SU-DHL-6 (cell line): ENCODE data around the gene PSMB3.
"Not testable (repeated sequence)": the region's sequence is repeated elsewhere in the genome, so short reads cannot be mapped to it uniquely, and the experiment has no call there.

Source experiments
- H2AFZ ChIP-seq: fragments of 200-600 bp; sonication (generic); 2 replicates; pipeline ENCODE4 v1.6.1; 2014; ENCODE audit warnings: low read depth, mild to moderate bottlenecking, moderate library complexity, mixed read lengths, antibody characterized with exemption, low read length; ENCODE audit not compliant: severe bottlenecking
- H3F3A ChIP-seq: fragments of 200-600 bp; shearing (Covaris generic); 2 replicates; pipeline ENCODE4 v1.6.0; 2016; ENCODE audit warnings: antibody characterized with exemption, mild to moderate bottlenecking; ENCODE audit not compliant: insufficient read depth
- H3K27ac ChIP-seq: fragments of 200-600 bp; sonication (generic); 2 replicates; pipeline ENCODE4 v1.5.1; 2016; ENCODE audit warnings: low read depth, mild to moderate bottlenecking, low read length, moderate library complexity, mixed read lengths
- H3K27me3 ChIP-seq: fragments of 200-600 bp; sonication (generic), shearing (Covaris generic); 2 replicates; pipeline ENCODE4 v1.6.0; 2014; ENCODE audit warnings: mild to moderate bottlenecking, low read length
- H3K36me3 ChIP-seq: fragments of 200-600 bp; sonication (generic); 2 replicates; pipeline ENCODE4 v1.6.1; 2014; ENCODE audit warnings: mild to moderate bottlenecking, low read length, mixed read lengths
- H3K4me2 ChIP-seq: fragments of 300-600, 200-600 bp; shearing (Covaris generic), sonication (generic); 2 replicates; pipeline ENCODE4 v1.6.0; 2014; ENCODE audit warnings: low read length, low read depth, mild to moderate bottlenecking; ENCODE audit not compliant: poor library complexity, severe bottlenecking
- H3K4me3 ChIP-seq: fragments of 200-600 bp; sonication (generic); 2 replicates; pipeline ENCODE4 v1.5.1; 2014; ENCODE audit warnings: antibody characterized with exemption, low read length, mild to moderate bottlenecking, mixed read lengths; ENCODE audit not compliant: insufficient read depth, poor library complexity, severe bottlenecking
- H3K79me2 ChIP-seq: fragments of 200-600 bp; sonication (generic); 2 replicates; pipeline ENCODE4 v1.6.1; 2014; ENCODE audit warnings: mild to moderate bottlenecking, low read length, moderate library complexity; ENCODE audit not compliant: insufficient read depth
- H3K9ac ChIP-seq: fragments of 200-600 bp; sonication (generic); 2 replicates; pipeline ENCODE4 v1.7.0; 2014; ENCODE audit warnings: mild to moderate bottlenecking, low read length
- H3K9me2 ChIP-seq: fragments of 200-600 bp; sonication (generic); replicated peaks from 2 replicates; pipeline ENCODE4 v1.6.1; 2014; ENCODE audit warnings: low read length; ENCODE audit not compliant: insufficient read depth
- H3K9me3 ChIP-seq: fragments of 200-600 bp; sonication (generic); 2 replicates; pipeline ENCODE4 v1.6.1; 2014; ENCODE audit warnings: low read length, mixed read lengths; ENCODE audit not compliant: insufficient read depth
- H4K20me1 ChIP-seq: fragments of 200-600 bp; sonication (generic); 2 replicates; pipeline ENCODE4 v1.6.1; 2014; ENCODE audit warnings: low read depth, mild to moderate bottlenecking, antibody characterized with exemption, low read length, moderate library complexity, mixed read lengths
- EZH2phosphoT487 ChIP-seq: fragments of 200-600 bp; sonication (generic), shearing (Covaris generic); conservative IDR thresholded peaks from 2 replicates; pipeline ENCODE4 v1.6.1; 2018; ENCODE audit warnings: mild to moderate bottlenecking, antibody characterized with exemption, low read length, moderate library complexity, mixed read lengths
- TF ChIP-seq, protein P1 (sequence below): fragments of 200-600 bp; sonication (generic); IDR thresholded peaks from one replicate; pipeline ENCODE4 v1.5.1; 2017; ENCODE audit warnings: antibody characterized with exemption, mild to moderate bottlenecking, low read length, moderate library complexity; ENCODE audit not compliant: insufficient read depth, poor library complexity, severe bottlenecking

The PSMB3 gene

DNA sequence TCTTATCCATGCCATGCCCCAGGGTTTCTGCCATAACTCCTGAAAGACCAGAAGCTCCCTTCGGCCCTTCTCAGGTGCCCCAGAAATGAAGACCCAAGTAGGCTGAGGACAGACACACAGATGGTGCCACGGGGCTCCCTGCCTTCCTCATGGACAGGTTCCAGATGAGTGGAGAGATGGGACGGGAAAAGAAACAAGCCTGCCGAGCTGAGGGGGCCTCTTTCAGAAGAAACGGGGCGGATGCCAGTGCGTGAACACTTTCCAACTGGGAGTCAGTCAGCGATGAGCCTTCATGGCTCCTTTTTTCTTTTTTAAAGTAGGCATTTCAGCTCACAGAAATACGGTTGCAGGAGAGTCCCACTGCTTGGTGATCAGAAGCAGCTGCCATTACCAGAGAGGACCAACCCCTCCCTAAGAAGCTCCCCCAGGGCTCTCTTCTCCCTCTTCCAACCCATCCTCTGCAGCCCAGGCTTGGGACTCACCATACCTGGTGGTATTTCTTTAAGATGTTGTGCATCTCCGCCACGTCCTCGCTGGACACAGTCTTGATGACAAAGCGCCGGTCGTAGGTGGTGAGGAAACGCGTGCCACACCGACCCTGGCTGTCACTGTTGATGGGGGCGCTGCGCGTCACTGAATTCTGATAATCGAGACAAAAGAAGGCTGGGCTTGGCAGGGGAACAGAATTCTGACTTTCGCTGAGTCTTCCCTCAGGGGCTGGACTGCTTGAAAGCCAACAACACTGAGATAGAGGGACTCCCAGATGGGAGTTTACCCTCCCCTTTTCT, 27.6 kb downstream of the PSMB3 start:
- no peak for TF ChIP-seq EZH2phosphoT487
- Histone ChIP-seq H3K9ac (no peak overlapping the region), H3K27ac (no peak overlapping the region), H4K20me1 (no peaks in the 10 kb centered on the region), H2AFZ (no peak overlapping the region), H3K4me3 (no peak overlapping the region), H3K4me2 (no peak overlapping the region), H3K79me2 (no peaks in the 10 kb centered on the region), H3K36me3 (no peaks in the 10 kb centered on the region), H3K27me3 (no peaks in the 10 kb centered on the region), H3K9me2 (no peaks in the 10 kb centered on the region), H3F3A (no peaks in the 10 kb centered on the region), H3K9me3 (no peaks in the 10 kb centered on the region)

- Histone ChIP-seq H3K4me2 (no peak overlapping the region), H3K36me3 (no peaks in the 10 kb centered on the region)
Measured at GRCh38 chr17:38783227-38783626, 30.7 kb downstream of the PSMB3 start.

GRCh38 chr17:38786372-38786771, 33.8 kb downstream of the PSMB3 start:
- Histone ChIP-seq H3K27me3 (no peaks in the 10 kb centered on the region), H3F3A (no peaks in the 10 kb centered on the region), H3K36me3 (no peaks in the 10 kb centered on the region), H3K9me3 (no peaks in the 10 kb centered on the region), H4K20me1 (no peaks in the 10 kb centered on the region), H3K79me2 (no peaks in the 10 kb centered on the region), H2AFZ (no peak overlapping the region), H3K9ac (no peak overlapping the region), H3K4me2 (no peak overlapping the region), H3K27ac (no peak overlapping the region), H3K9me2 (no peaks in the 10 kb centered on the region), H3K4me3 (no peak overlapping the region)
- no peak for TF ChIP-seq EZH2phosphoT487
- TF ChIP-seq, protein P1, sequence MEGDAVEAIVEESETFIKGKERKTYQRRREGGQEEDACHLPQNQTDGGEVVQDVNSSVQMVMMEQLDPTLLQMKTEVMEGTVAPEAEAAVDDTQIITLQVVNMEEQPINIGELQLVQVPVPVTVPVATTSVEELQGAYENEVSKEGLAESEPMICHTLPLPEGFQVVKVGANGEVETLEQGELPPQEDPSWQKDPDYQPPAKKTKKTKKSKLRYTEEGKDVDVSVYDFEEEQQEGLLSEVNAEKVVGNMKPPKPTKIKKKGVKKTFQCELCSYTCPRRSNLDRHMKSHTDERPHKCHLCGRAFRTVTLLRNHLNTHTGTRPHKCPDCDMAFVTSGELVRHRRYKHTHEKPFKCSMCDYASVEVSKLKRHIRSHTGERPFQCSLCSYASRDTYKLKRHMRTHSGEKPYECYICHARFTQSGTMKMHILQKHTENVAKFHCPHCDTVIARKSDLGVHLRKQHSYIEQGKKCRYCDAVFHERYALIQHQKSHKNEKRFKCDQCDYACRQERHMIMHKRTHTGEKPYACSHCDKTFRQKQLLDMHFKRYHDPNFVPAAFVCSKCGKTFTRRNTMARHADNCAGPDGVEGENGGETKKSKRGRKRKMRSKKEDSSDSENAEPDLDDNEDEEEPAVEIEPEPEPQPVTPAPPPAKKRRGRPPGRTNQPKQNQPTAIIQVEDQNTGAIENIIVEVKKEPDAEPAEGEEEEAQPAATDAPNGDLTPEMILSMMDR = no peak

More at GRCh38 chr17:38783227-38783626, 30.7 kb downstream of the PSMB3 start:
- no peak overlapping the region for H3K9ac ChIP-seq
- H3K79me2 ChIP-seq = no peaks in the 10 kb centered on the region
- no peaks in the 10 kb centered on the region for H4K20me1 ChIP-seq
- no peak overlapping the region for H3K4me3 ChIP-seq
- H3K27ac ChIP-seq = no peak overlapping the region
- H3K9me3 ChIP-seq = no peaks in the 10 kb centered on the region
- no peaks in the 10 kb centered on the region for H3K27me3 ChIP-seq
- no peaks in the 10 kb centered on the region for H3K9me2 ChIP-seq
- H3F3A ChIP-seq = no peaks in the 10 kb centered on the region
- TF ChIP-seq, protein P1 = no peak
- no peak for TF ChIP-seq EZH2phosphoT487
- no peak overlapping the region for H2AFZ ChIP-seq

GRCh38 chr17:38787999-38788398, 35.5 kb downstream of the PSMB3 start:
- H3K79me2 ChIP-seq, H3K36me3 ChIP-seq, H3K4me2 ChIP-seq, H4K20me1 ChIP-seq, H3K9ac ChIP-seq, H2AFZ ChIP-seq, H3F3A ChIP-seq, H3K27me3 ChIP-seq, H3K9me3 ChIP-seq, H3K4me3 ChIP-seq, H3K9me2 ChIP-seq, H3K27ac ChIP-seq: not testable (repeated sequence)
